H1 (cell line): ENCODE measurements around the gene SLC5A10.
"Not testable (repeated sequence)": the region's sequence is repeated elsewhere in the genome, so short reads cannot be mapped to it uniquely, and the experiment has no call there.

ENCODE experiments used
- CHD2 ChIP-seq: IDR thresholded peaks from 2 replicates; pipeline ENCODE4 v1.6.1; 2012; ENCODE audit warnings: low read length, improper control_type of control experiment
- MAFK ChIP-seq: IDR thresholded peaks from 2 replicates; pipeline ENCODE4 v1.6.1; 2012; ENCODE audit warnings: low read depth, mild to moderate bottlenecking, improper control_type of control experiment, low read length
- SP2 ChIP-seq: IDR thresholded peaks from 2 replicates; pipeline ENCODE4 v1.6.1; 2012; ENCODE audit warnings: mild to moderate bottlenecking, low read length, inconsistent platforms

GRCh38 chr17:19040350-19040749 is 88.4 kb downstream of the SLC5A10 start:
- not testable (repeated sequence) for TF ChIP-seq CHD2, SP2, MAFK
